ENCODE data around the gene FIP1L1.
A peak's percentile ranks its signal among the peaks of the same experiment; 100 is the strongest.

Gene FIP1L1

DNA sequence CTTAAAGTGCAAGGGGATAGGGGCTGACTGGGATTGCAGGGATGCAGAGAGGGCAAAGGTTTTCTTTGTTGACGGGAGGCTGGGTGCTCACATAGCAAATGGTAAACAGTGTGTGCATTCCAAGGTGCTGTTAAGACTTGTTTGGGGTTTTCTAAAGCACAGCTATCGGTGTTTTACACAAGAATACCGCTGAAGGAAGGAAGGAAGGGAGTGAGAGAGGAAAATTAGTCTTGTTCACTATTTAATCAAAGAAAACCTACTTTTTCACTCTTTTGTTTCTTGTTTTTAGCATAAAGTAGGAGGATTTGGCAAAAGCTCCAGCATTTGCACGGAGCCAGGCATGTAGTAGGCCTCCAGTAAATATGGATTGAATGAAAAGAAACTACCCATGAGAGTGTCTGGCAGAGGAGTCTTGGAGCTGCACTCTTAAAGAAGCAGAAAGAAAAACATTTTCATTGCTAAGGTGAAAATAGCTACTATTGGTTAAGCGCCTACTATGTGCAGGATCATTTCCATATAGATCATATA lies 99.7 kb downstream of the FIP1L1 start:
- DNase-seq: no peak

DNA sequence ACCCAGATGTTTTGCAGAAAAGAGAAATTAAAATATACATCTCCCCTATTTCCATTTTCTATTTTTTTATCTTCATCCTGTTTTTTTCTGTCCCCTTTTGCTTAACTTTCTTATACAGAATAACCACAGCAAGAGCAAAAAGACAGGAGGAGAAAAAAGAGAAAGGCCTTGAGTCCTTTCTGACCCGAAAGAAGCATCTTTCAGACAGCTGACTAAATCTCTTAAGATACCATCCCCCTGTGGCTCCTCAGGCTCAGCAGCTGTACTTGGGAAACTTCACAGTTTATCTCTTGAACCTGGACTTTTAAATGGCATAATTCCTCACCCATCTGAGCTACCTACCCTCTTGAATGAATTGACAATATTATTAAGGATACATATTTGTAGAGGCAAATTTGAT lies 100.2 kb downstream of the FIP1L1 start:
- no peak for DNase-seq

DNA sequence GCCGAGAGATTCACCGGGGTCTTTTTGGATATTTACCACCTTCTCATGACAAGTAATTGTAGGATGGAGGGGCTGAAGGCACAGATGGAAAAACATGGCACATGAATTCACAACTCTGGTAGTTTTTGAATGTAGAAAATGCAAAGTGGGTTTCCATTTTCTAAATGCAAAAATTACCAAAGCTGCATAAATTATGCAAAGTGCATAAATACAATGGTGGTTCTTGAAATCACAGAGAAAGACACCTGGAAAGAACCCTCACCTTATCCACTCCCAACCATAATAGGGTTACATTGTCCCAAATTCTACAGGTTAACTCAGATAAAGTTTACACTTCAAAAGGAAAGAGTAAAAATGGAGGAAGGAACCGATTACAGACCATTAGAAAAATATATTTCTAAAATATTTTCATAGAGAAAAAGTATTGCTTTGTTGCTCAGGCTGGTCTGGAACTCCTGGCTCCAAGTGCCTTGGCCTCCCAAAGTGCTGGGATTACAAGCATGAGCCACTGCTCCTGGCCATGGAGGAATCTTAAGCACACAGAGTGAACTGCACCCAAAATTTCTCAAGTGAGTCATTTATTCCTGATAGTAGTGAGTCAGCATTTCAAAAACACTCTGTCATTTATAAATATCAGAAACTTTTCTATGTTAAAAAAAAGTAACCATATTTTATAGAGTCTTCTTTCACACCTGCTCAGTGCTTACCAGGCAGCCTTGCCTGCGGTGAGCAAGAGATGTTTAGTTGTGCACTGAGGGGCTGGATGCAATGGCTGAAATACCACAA lies 101.4 kb downstream of the FIP1L1 start:
- no peak for DNase-seq

DNA sequence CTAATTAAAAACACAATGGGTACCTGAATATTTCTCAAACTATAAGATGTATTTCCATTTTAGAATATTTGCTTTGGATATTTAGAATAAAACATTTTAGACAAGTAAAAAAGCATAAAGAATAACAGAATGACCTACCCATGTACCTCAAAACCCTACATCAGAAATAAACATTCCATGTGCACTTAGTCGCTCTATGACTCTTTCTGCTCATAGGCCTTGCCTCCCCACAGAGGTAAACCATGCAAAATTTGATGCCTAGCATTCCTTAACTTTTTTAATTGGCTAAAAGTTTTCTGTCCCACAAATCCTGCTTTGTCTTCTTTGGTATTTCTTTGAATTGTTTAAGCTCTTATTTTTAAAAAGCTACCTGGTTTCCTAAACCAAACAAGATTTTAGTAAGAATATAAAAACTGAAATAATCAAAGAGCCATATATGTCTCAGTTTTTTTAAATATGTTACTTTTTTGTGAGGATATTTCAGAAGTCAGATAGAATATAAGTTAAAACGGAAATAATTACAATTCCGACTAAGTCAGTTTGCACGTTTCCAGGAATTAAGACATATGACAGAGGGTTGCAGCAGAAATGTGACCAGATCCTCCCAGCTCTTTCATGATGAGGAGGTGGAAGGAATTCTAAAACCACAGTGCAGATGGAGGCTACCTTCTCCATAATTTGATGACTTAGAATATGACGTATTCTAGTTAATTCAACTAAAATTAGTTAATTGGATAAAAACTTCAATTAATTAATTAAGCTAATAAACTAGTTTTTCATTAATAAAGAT lies 102.5 kb downstream of the FIP1L1 start:
- no peak for DNase-seq

DNA sequence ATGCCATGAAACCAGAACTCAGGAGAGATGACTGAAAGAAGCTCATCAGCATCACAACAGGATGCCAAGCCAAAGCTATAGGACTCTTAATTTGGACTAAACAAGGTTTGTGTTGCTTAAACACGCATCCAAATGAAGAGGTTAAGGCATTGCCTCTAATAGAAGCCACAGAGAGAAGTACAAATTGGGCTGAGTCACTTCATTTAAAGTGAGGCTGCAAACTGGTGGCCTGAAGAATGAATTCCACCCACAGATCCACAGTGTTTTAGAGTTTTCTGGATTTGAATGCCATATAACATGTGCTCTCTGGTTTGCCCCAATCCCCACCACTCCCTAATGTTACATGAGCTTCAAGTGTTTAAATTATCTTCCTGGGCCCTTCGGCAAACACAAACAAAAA lies 103.5 kb downstream of the FIP1L1 start:
- no peak for DNase-seq

DNA sequence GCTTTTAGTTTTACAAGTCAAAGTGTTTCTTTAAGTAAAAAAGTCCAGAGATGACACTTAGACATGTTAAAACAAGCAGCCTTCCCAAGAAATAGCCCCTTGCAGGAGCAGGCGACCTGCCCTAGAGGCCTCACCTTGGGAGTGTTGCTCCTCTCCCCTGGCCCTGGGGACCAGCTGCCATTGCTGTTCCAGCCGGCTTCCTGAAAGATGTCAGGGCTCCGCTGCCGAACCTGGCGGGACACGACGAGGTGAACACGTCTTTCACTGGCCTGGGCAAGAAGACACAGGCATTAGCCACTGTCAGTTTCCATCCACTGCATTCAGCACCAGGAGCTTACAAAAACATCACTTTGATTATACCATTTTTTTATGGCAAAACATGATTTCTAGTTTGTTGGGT lies 104.1 kb downstream of the FIP1L1 start:
- no peak for DNase-seq

DNA sequence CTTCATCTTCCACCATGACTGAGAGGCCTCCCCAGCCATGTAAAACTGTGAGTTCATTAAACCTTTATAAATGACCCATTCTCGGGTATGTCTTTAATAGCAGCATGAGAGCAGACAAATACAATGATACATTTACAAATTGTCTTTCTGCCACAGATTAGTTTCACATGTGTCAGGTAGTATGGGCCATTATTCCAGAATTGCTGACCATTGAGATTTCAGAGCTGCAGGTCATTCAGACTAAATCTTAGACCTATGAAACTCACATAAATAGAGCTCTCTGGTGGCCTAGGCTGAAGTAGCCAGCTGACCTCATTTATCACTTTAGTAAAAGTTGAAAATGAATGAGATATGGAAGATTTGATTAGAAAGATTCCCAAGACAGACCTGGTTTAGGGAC lies 105.8 kb downstream of the FIP1L1 start:
- no peak for DNase-seq

DNA sequence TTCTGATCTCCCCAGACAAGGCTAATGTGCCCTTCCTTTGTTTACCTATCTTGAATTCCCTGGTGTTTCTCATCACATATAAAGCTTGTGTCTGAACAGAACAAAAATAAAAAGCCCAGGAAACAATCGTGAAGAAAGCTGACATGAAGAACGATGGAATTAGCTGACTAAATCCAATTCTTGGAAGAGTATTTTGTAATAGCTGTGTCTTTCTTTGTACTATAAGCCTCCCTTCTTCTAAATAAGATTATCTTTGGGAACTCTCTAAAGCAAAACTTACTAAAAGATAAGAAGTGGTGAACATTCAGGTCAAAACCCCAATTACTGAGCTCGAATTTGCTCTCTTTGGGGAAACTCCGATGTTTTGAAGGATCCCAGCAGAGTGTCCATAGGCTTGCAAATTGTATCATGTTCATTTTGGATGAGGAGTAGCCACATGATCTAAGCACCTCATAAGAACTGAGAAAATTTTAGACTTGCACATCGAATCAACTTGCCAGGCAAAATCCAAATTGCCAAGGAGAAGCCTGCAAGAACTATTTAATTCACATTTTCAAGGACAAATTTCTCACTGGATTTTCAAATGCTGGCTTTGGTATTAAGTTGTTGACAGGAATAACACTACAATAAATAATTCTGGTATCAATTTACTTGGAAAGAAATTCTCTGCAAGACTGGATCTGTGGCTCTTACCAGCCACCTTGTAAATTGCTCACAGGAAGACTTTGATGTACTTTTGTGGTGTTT lies 107.6 kb downstream of the FIP1L1 start:
- DNase-seq: no peak

DNA sequence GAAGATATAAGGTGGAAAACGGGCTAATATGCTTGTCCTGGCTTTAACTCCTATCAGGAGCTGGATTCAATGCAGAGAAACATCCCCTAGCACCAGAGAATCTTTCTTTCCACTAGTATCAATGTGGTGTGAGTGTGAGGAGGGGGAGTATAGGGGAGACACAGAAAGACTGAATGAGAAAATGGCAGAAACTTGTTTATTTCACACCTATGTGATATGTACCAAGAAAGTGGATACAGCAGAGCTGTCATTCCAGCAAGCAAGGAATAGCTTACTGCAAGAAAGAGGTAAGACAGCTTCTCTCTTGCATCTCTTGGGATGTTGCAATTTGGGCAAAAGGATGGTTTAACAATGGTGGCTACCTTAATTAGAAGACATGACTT lies 108.2 kb downstream of the FIP1L1 start:
- no peak for DNase-seq

DNA sequence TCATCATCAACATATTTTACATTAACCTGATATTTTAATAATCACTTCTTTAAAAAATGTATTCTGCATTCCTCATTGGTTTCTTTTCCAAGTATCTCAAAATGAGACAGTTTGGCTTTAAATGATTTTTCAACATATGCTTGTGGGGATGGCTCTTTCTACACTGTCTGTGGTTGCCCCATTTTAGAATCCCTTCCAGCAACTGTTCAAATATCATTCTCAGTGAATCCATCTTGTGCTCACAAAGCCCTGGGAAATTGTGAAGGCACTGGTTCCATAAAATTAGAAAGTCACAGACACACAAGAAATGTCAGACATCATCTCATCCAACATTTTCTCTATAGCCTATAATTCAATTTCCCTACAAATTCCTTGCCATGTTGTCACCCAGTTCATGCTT lies 110.3 kb downstream of the FIP1L1 start:
- no peak for DNase-seq

DNA sequence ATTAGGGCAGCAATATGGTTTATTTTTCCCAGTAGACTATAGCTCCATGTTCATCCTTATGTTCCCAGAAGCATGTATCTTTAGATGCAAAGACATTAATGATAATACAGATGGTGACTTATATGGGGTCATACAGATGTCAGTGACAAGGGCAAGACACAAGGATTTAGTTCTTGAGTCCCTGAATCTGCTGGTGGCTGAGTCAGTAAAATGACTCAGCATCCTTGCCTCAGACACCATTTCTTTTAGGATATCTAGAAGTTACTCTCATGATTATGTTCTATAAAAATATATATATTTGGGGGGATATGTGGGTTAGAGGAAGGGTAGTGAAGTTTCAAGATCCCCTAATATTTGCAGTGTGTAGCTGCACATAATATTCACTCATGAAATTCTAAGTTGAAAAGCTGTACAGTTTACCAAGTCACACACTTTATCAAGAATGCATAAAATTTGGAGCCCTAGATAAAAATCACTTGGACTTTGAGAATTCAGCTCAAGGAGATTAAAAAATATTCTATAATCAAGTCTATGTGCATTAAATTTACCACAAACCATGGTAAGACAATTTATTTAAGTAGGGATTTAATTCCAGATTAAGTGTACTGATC lies 111.9 kb downstream of the FIP1L1 start:
- DNase-seq: no peak

DNA sequence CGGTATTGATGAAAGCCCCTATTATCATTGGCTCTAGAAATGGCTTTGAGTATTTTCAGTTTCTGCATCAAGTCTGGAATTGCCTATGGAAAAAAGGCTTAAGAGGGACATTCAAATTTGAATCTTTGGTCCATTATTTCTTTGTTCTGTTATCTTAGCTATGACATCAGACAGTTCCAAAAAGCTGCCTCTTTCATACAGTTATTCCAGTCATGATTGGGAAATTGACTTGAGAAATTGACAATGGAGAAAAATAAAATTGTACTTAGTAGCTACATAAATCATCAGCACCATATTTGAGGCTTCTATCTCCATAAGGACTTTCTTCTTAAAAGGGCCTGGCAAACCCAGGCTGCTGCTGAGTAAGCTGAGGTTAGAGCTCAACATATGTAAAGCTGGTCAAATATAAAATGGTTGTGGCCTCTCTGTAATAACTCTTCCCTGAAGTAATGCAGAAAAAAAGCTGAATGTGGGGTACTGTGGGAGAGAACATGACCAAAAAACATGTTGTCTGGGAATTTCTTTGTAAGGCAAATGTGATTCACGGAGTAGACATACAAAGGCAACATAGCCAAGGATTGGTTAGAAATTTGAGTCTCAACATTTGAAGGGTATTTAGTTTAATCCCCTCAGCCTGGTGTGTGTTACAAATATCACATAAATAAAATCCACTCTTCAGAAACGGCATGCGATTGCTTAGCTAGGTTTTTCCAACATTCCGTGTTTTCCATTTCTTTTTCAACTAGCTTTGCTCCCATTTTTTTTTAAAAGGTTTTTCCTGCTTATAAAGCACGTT lies 112.9 kb downstream of the FIP1L1 start:
- DNase-seq: no peak

DNA sequence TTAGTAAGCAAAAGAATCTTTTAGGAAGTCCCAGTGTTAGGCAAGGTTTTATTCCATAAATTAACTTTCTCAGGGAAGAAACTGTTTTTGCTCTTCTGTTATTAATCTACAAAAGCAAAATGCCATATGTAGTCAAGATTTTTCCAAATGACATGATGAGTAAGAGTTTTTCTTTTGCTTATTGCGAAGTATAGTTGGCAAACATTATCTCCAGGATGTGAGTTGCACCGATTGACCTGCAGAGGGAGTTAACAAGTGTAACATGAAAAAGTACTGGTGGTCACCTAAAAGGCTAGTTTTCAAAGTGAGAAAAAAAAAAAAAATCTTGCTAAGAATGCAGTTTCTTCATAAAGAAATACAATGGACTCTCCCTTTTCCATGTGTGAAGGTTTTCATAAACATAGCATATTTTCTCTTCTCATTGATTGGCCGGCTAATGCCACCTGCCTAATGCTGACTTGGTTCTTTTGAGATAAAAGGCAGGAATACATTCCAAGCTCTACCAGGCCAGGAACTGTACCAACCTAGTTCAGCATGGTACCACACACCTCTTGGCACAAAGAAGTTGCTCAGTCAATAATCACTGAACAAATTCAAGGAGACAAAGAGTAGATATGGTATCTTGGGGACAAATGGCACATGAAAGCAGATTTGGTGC lies 113.7 kb downstream of the FIP1L1 start:
- peak; percentile 12 for DNase-seq

DNA sequence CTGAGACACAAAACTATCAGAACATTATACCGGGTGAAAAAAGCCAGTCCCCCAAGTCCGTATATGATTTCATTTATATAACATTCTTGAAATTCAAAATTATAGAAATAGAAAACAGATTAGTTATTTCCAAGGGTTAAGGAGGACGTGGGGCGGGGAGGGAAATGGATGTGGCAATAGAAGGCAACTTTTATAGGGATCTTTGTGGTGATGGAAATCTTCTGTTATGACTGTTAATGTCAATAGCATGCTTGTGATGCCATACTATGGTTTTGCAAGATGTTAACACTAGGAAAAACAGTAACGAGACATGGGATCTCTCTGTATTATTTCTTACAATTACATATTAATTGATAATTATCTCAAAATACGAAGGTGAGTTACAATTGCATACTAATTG lies 117.4 kb downstream of the FIP1L1 start:
- no peak for DNase-seq

DNA sequence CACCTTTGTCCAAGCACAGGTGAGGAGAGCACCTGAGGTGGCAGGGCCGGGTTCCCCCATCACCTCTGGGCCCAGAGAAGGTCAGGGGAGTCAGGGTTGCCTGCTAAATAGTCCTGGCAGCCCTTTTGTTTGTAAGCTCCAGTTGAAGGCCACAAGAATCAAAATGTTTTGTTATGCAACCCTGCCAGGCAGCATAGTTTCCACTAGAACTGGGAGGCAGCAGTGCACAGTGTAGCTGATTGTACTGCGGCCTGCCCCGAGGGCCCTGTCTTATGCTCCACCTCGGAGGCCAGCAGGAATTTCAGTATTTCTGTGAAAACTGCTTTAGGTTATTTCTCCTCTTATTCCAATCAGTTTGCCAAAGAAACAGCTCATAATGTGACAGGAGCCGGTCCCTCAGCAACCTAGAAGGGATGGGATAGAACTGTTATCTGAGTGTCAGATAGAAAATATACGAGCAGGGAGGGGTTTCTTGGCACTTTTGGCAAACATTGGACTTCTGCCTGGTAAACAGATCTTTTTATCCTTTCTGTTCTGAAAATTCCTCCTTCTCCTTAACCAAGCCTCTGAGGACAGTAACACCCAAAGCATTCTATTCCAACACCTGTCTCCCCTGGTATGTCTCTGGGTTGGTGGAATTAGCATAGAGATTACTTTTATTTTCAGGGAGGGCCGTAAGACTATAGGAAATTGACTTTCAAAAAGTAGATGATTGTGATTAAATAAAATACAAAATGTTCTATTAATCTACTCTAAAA lies 120.2 kb downstream of the FIP1L1 start:
- DNase-seq: no peak

DNA sequence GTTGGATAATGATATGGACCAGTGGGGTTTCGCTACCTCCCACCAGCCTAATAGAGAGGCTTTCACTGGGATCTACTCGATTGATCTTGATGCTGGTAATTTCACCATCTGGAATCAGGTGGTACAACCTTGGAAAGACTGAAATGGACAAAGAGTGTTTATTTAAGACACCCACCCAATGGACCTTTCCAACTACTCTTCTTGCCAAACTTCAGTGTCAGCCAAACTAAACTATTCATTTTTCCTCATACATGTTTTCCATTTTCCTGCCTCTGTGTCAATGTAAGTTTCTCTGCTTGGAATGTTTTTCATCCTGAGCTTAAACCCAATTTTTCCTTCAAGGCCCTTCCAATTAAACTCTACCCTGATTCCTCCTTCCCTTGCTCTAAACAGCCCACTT lies 121.3 kb downstream of the FIP1L1 start:
- DNase-seq: no peak

DNA sequence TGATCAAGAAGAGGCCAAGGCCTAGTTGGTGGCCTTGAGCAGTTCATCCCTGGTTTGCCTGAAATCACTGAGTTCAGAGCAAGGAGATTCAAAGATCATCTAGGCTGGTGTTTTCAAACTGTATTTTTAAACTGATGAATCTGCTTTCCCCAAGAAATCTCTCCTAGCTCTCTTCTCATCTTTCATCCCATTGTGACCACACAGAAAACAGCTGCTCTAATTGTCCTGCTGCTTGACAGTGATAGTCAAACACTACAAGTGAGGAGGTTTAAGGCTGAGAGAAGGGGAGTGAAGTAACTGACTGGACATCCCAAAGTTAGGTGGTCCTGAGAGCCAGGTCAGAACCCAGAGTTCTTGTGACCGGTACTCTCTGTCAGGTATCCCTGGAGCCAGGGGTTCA lies 122.3 kb downstream of the FIP1L1 start:
- no peak for DNase-seq

DNA sequence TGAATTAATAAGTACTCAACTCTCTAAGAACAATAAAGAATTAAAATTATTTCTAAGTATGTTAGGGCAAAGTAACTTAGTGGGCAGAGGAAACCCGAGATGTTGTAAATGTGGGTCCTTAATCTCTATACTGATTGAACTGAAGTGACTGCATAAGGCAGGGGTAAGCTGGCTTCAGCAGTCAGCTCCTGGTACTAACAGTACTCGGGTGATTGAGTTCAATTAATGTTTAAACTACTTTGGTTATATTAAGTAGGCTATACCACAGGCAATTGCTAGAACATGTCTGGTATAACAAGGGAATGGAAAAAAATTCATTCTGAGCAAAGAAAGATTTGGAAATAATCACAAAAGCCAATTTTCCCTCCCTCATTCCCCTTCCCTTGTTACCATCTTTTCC lies 123.1 kb downstream of the FIP1L1 start:
- DNase-seq: no peak

DNA sequence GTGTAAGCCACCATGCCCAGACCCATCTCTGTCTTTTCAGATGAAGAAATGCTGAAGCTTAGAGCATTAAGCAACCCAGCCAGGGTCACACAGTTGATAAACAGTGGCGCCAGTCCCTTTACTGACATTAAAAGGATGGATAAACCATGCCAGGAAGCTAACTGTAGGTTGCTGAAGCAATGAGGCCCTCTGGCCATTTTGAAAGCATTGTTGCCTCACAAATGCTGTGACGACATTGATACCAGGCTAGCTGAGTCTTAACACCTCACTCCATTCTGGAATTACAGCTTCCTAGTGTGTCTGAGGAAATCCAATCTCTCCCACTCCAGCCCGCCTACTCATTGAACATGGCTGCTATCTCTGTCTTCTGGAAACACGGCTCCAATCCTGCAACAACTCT lies 124.1 kb downstream of the FIP1L1 start:
- DNase-seq: no peak

DNA sequence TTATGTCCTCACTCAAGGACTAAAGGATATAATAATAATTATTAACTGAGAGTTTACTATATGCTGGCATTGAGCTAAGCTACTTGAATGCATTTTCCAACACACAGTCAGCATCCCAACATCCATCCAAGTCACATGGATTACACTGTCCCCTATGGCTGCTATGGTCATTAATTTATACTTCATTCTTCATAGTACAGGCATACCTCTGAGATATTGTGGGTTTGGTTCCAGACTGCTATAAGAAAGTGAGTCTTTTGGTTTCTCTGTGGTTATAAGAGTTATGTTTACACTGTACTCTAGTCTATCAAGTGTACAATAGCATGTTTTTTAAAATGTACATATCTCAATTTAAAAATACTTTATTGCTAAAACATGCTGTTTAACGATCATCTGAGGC lies 124.7 kb downstream of the FIP1L1 start:
- DNase-seq: no peak

DNA sequence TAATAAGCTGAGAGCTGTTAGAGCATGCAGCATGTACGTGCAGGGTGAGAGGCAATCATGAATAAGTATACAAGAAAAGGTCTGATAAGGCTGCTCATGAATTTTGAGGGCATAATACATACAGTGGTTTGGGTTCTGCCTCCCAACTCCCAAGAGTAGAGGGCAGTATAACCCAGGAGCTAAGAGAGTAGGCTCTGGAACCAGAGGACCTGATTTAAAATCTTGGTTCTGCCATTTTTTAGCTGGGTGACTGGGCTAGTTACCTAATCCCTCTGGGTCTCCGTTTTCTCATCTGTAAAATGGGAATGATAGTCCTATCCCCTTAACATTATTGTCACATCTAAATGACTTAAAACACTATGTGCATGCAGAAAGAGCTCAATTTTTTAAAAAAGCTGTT lies 128.5 kb downstream of the FIP1L1 start:
- no peak for DNase-seq
